Fibroblast of villous mesenchyme (primary cell): ENCODE data around the gene AP1S1. TPM values are rescaled to one million over a fixed set of nuclear protein-coding genes. Genes with fewer than 3 reads are reported as not detected.

Source experiments
- DNase-seq: peaks from one replicate; pipeline ENCODE4 v3.0.0-alpha.2; 2010; ENCODE audit warnings: low read depth
- H3K4me3 ChIP-seq: 2 replicates; pipeline ENCODE4 v1.5.1; 2011; ENCODE audit warnings: low read depth, mild to moderate bottlenecking, low read length
- CTCF ChIP-seq: IDR thresholded peaks from 2 replicates; pipeline ENCODE4 v1.5.1; 2012; ENCODE audit warnings: low read depth, mild to moderate bottlenecking, low read length; ENCODE audit not compliant: insufficient read depth
- total RNA-seq: library from RNA; depleted of rRNA; stranded (reverse); fragments of >200 nt; gene quantifications from 2 replicates; pipeline ENCODE4 v1.2.3, GENCODE V29; 2012

AP1S1 gene
- total RNA-seq, 1 donor: 154 TPM

- no peak for TF ChIP-seq CTCF
- no peak for DNase-seq
- H3K4me3 ChIP-seq: no peak overlapping the region
Observed at GRCh38 chr7:101151908-101152651, 2.2 kb upstream of the AP1S1 start.

- no peak for TF ChIP-seq CTCF
- peak overlapping the region; percentile 85 for H3K4me3 ChIP-seq
- no peak for DNase-seq
Observed at GRCh38 chr7:101154693-101155102, 422 bp downstream of the AP1S1 start.

GRCh38 chr7:101155303-101155702 lies 1.0 kb downstream of the AP1S1 start:
- no peak for TF ChIP-seq CTCF
- DNase-seq: no peak
- H3K4me3 ChIP-seq: peak overlapping the region; percentile 85

- no peak for DNase-seq
- TF ChIP-seq CTCF: peak; percentile 31
- no peak overlapping the region for H3K4me3 ChIP-seq
Observed at GRCh38 chr7:101156277-101156676, 2.0 kb downstream of the AP1S1 start.

- TF ChIP-seq CTCF: no peak
- no peak overlapping the region for H3K4me3 ChIP-seq
- DNase-seq: no peak
Observed at GRCh38 chr7:101156866-101157589, 2.8 kb downstream of the AP1S1 start.

- DNase-seq: no peak
- no peak overlapping the region for H3K4me3 ChIP-seq
- no peak for TF ChIP-seq CTCF
Observed at GRCh38 chr7:101159696-101160674, 5.7 kb downstream of the AP1S1 start.
